ENCODE results near the gene CAPN7.

CAPN7 gene

GRCh38 chr3:15263120-15263519, 57.1 kb downstream of the CAPN7 start:
- ATAC-seq, result no peak
- TF ChIP-seq TOX (CRISPR knock-in tag; IDR thresholded peaks at IDR 0.05; ENCODE audit: borderline replicate concordance), result no peak
- no peak for TF ChIP-seq ARNTL (CRISPR knock-in tag; IDR thresholded peaks at IDR 0.05; ENCODE audit: borderline replicate concordance, low read depth)
- no peak for TF ChIP-seq ZNF565 (CRISPR knock-in tag; conservative IDR thresholded peaks at IDR 0.05; ENCODE audit: low read depth)
- no peak for TF ChIP-seq ESRRG (CRISPR knock-in tag; IDR thresholded peaks at IDR 0.05)
- TF ChIP-seq ZNF8 (CRISPR knock-in tag; IDR thresholded peaks at IDR 0.05), result no peak
- no peak for TF ChIP-seq RARB (CRISPR knock-in tag; IDR thresholded peaks at IDR 0.05)
- TF ChIP-seq ZFP30 (CRISPR knock-in tag; IDR thresholded peaks at IDR 0.05), result no peak
- TF ChIP-seq, protein P1, sequence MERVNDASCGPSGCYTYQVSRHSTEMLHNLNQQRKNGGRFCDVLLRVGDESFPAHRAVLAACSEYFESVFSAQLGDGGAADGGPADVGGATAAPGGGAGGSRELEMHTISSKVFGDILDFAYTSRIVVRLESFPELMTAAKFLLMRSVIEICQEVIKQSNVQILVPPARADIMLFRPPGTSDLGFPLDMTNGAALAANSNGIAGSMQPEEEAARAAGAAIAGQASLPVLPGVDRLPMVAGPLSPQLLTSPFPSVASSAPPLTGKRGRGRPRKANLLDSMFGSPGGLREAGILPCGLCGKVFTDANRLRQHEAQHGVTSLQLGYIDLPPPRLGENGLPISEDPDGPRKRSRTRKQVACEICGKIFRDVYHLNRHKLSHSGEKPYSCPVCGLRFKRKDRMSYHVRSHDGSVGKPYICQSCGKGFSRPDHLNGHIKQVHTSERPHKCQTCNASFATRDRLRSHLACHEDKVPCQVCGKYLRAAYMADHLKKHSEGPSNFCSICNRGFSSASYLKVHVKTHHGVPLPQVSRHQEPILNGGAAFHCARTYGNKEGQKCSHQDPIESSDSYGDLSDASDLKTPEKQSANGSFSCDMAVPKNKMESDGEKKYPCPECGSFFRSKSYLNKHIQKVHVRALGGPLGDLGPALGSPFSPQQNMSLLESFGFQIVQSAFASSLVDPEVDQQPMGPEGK (CRISPR knock-in tag; IDR thresholded peaks at IDR 0.05; ENCODE audit: borderline replicate concordance), result no peak
- TF ChIP-seq ISL1 (CRISPR knock-in tag; IDR thresholded peaks at IDR 0.05), result no peak
- no peak for TF ChIP-seq ZC3H10 (CRISPR knock-in tag; IDR thresholded peaks at IDR 0.05)
- no peak for TF ChIP-seq PPARA (CRISPR knock-in tag; IDR thresholded peaks at IDR 0.05; ENCODE audit: borderline replicate concordance)
- TF ChIP-seq POU6F1 (CRISPR knock-in tag; IDR thresholded peaks at IDR 0.05; ENCODE audit: borderline replicate concordance, low read depth), result no peak
- no peak for TF ChIP-seq SNAI2 (CRISPR knock-in tag; IDR thresholded peaks at IDR 0.05)
- TF ChIP-seq, protein P2, sequence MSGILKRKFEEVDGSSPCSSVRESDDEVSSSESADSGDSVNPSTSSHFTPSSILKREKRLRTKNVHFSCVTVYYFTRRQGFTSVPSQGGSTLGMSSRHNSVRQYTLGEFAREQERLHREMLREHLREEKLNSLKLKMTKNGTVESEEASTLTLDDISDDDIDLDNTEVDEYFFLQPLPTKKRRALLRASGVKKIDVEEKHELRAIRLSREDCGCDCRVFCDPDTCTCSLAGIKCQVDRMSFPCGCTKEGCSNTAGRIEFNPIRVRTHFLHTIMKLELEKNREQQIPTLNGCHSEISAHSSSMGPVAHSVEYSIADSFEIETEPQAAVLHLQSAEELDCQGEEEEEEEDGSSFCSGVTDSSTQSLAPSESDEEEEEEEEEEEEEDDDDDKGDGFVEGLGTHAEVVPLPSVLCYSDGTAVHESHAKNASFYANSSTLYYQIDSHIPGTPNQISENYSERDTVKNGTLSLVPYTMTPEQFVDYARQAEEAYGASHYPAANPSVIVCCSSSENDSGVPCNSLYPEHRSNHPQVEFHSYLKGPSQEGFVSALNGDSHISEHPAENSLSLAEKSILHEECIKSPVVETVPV (CRISPR knock-in tag; IDR thresholded peaks at IDR 0.05), result no peak
- no peak for TF ChIP-seq OSR1 (CRISPR knock-in tag; IDR thresholded peaks at IDR 0.05)
- TF ChIP-seq ZFP3 (CRISPR knock-in tag; IDR thresholded peaks at IDR 0.05), result no peak
- TF ChIP-seq GLIS3 (CRISPR knock-in tag; IDR thresholded peaks at IDR 0.05), result no peak

DNA sequence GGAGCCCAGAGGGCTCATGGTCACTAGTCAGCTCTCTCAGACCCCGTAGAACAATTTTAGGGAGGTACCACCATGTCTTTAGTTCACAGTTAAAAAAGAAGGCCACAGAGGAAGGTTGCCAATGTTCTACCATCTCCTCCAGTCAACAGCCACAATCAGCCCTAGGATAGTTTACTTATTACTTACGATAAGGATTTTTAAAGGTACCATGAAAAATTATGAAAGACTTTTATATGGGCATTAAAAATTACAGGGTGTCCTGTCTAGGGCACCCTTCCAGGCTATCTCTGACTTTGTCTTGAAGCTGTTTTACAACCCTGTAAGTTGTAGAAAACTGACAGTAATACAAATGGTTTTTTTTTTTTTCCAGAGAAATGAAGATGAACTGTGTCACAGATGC, 57.9 kb downstream of the CAPN7 start:
- no peak for ATAC-seq
- no peak for TF ChIP-seq ZNF8 (CRISPR knock-in tag; IDR thresholded peaks at IDR 0.05)

- no peak for ATAC-seq
- TF ChIP-seq BACH2 (CRISPR knock-in tag; IDR thresholded peaks at IDR 0.05; ENCODE audit: borderline replicate concordance) (no peak), ZNF565 (CRISPR knock-in tag; conservative IDR thresholded peaks at IDR 0.05; ENCODE audit: low read depth) (no peak), RARB (CRISPR knock-in tag; IDR thresholded peaks at IDR 0.05) (no peak), SNAI2 (CRISPR knock-in tag; IDR thresholded peaks at IDR 0.05) (no peak), ZNF8 (CRISPR knock-in tag; IDR thresholded peaks at IDR 0.05) (no peak), ZNF70 (CRISPR knock-in tag; IDR thresholded peaks at IDR 0.05) (no peak), ZFP30 (CRISPR knock-in tag; IDR thresholded peaks at IDR 0.05) (no peak), CSDC2 (CRISPR knock-in tag; IDR thresholded peaks at IDR 0.05) (no peak), OSR1 (CRISPR knock-in tag; IDR thresholded peaks at IDR 0.05) (no peak)
Observed at GRCh38 chr3:15264486-15264885, 58.4 kb downstream of the CAPN7 start.

GRCh38 chr3:15265655-15266509, 59.8 kb downstream of the CAPN7 start:
- TF ChIP-seq TCF4 (CRISPR knock-in tag; IDR thresholded peaks at IDR 0.05; ENCODE audit: borderline replicate concordance) (no peak), ESRRG (CRISPR knock-in tag; IDR thresholded peaks at IDR 0.05) (no peak), GLIS3 (CRISPR knock-in tag; IDR thresholded peaks at IDR 0.05) (no peak), ARNTL (CRISPR knock-in tag; IDR thresholded peaks at IDR 0.05; ENCODE audit: borderline replicate concordance, low read depth) (no peak), ZNF8 (CRISPR knock-in tag; IDR thresholded peaks at IDR 0.05) (no peak)
- TF ChIP-seq, protein P1 (CRISPR knock-in tag; IDR thresholded peaks at IDR 0.05; ENCODE audit: borderline replicate concordance), result no peak
- TF ChIP-seq, protein P2 (CRISPR knock-in tag; IDR thresholded peaks at IDR 0.05), result no peak
- ATAC-seq, result no peak

Measured in SK-N-SH treated with all-trans-retinoic acid at 6 μM for 48 hours (cell line).